Measurements from ENCODE around the gene GLIS1. TPM values are rescaled to one million over a fixed set of nuclear protein-coding genes. Genes with fewer than 3 reads are reported as not detected.
"Not testable (repeated sequence)": the region's sequence is repeated elsewhere in the genome, so short reads cannot be mapped to it uniquely, and the experiment has no call there.

The GLIS1 gene
- total RNA-seq, 2 donors from 2014 or later, result 0.20 to 0.22 TPM

DNA sequence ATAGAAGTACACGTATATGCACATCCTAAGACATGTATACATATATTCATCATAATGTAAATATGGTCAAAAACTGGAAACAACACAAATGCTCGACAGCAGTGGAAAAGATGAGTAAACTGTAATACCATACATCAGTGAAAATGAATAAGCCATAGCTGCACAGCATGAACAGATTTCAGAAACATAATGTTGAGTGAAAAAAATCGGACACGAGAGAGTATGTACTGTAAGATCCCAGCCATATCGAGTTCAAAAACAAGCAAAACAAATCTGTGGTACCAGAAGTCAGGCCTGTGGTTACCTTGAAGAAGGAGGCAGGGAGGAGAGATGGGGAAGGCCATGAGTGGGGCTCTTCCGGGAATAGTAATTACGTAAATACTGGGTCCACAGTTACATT, 90.4 kb downstream of the GLIS1 start:
- no peaks in the 10 kb centered on the region for H3K27me3 ChIP-seq
- DNase-seq (ENCODE audit: low spot score), result no peak
- no peak overlapping the region for H3K4me3 ChIP-seq
- TF ChIP-seq, protein P1, sequence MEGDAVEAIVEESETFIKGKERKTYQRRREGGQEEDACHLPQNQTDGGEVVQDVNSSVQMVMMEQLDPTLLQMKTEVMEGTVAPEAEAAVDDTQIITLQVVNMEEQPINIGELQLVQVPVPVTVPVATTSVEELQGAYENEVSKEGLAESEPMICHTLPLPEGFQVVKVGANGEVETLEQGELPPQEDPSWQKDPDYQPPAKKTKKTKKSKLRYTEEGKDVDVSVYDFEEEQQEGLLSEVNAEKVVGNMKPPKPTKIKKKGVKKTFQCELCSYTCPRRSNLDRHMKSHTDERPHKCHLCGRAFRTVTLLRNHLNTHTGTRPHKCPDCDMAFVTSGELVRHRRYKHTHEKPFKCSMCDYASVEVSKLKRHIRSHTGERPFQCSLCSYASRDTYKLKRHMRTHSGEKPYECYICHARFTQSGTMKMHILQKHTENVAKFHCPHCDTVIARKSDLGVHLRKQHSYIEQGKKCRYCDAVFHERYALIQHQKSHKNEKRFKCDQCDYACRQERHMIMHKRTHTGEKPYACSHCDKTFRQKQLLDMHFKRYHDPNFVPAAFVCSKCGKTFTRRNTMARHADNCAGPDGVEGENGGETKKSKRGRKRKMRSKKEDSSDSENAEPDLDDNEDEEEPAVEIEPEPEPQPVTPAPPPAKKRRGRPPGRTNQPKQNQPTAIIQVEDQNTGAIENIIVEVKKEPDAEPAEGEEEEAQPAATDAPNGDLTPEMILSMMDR (IDR thresholded peaks at IDR 0.05), result no peak
- H3K27ac ChIP-seq, result no peak overlapping the region
- no peaks in the 10 kb centered on the region for H3K9me3 ChIP-seq
- no peaks in the 10 kb centered on the region for H3K4me1 ChIP-seq
- no peaks in the 10 kb centered on the region for H3K36me3 ChIP-seq

DNA sequence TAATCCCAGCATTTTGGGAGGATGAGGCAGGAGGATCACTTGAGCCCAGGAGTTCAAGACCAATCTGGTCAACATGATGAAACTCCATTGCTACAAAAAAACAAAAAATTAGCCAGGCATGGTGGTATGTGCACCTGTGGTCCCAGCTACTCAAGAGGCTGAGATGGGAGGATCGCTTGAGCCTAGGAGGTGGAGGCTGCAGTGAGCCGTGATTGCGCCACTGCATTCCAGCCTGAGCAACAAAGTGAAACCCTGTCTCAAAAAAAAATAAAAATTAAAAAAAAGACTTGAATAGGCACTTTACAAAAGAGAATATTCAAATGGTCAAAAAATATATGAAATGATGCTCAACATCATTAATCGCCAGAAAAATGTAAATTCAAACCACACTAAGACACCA, 91.0 kb downstream of the GLIS1 start:
- not testable (repeated sequence) for H3K4me3 ChIP-seq; H3K4me1 ChIP-seq; H3K36me3 ChIP-seq; H3K27me3 ChIP-seq; DNase-seq (ENCODE audit: low spot score); H3K27ac ChIP-seq; H3K9me3 ChIP-seq

DNA sequence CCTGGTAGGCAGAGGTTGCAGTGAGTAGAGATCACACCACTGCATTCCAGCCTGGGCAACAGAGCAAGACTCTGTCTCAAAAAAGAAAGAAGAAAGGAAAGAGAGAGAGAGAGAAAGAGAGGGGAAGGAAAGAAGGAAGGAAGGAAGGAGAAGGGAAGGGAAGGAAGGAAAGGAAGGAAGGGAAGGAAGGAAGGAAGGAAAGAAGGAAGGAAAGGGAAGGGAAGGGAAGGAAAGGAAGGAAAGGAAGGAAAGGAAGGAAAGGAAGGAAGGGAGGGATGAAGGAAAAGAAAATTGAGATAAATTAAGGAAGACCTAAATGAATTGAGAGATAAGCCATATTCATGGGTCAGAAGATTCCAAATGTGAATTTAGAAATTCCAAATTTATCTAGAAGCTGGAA, 92.2 kb downstream of the GLIS1 start:
- Histone ChIP-seq H3K27me3 (no peaks in the 10 kb centered on the region), H3K36me3 (no peaks in the 10 kb centered on the region), H3K27ac (no peak overlapping the region), H3K4me3 (no peak overlapping the region), H3K9me3 (no peaks in the 10 kb centered on the region), H3K4me1 (no peaks in the 10 kb centered on the region)
- TF ChIP-seq, protein P1 (IDR thresholded peaks at IDR 0.05), result no peak
- no peak for DNase-seq (ENCODE audit: low spot score)

DNA sequence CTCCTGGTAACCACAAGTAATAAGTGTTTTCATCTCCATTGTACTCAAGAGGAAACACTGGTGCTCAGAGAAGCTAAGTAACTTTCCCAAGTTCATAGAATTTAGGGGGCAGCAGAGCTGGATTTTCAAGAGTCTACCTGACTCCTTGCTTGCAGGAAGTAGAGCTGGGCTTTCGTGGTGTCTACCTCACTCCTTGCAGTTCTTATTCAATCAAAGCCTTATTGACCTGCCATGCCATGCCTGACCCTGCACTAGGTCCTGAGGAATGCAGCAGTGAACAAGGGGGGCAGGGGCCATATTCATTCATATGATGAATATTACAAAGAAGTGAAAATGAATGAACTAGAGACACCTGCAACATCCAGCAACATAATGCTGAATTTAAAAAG, 93.3 kb downstream of the GLIS1 start:
- Histone ChIP-seq H3K27ac (no peak overlapping the region), H3K4me1 (no peaks in the 10 kb centered on the region), H3K9me3 (no peaks in the 10 kb centered on the region), H3K4me3 (no peak overlapping the region), H3K27me3 (no peaks in the 10 kb centered on the region), H3K36me3 (no peaks in the 10 kb centered on the region)
- no peak for DNase-seq (ENCODE audit: low spot score)
- TF ChIP-seq, protein P1 (IDR thresholded peaks at IDR 0.05), result no peak

DNA sequence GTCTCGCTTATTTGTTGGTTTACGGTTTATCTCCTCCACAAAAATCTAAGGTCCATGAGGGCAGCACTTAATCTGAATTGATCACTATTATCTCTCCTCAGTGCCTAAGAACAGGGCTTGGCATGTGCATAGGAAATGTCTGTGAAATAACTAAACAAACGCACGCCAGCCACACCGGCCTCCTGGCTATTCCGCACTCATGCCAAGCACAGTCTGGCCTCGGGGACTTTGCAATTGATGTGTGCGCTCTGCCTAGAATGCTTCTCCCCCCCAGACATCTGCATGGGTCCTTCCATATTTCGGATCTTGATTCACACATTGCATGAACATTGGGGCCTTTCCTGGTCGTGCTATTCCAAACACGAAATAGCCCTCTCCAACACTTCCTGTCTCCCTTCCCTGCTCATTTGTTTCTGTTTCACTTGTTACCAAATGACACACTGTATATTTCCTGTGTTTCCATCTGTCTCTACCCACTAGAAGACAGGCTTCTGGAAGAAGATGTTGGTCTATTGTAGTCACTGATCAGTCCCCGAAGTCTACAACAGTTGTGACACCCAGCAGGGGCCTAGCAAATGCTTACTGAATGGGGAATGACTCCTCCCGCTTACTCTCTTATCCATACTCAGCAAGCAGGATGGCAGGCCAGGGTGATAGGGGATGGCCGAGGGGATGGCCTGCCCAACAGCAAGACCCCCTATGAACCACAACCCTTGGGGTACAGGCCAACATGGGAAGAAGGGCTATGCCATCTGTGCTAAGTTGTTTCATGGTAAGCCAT, 93.9 kb downstream of the GLIS1 start:
- Histone ChIP-seq H3K9me3 (no peaks in the 10 kb centered on the region), H3K27me3 (no peaks in the 10 kb centered on the region), H3K4me1 (no peaks in the 10 kb centered on the region), H3K4me3 (no peak overlapping the region), H3K27ac (no peak overlapping the region), H3K36me3 (no peaks in the 10 kb centered on the region)
- TF ChIP-seq, protein P1 (IDR thresholded peaks at IDR 0.05), result no peak
- no peak for DNase-seq (ENCODE audit: low spot score)

DNA sequence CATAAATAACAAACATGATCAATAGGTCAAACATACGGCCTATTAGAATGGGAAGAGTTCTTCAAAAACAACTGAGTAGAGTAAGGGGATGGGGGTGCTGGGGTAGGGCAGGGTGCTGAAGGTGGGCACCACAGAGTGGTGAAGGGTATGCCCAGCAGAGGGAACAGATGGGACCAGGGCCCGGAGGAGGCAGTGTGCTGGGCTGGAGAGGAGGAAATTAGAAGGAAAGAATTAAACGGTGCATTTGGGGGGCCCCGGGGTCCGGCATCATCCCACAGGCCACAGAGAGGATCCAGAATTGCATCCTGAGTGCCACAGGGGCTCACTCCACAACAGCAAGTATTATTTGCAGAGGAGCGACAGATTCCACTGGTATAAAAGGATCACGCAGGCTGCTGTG, 94.5 kb downstream of the GLIS1 start:
- Histone ChIP-seq H3K36me3 (no peaks in the 10 kb centered on the region), H3K9me3 (no peaks in the 10 kb centered on the region), H3K4me3 (no peak overlapping the region), H3K27me3 (no peaks in the 10 kb centered on the region), H3K27ac (no peak overlapping the region), H3K4me1 (no peaks in the 10 kb centered on the region)
- DNase-seq (ENCODE audit: low spot score), result no peak
- TF ChIP-seq, protein P1 (IDR thresholded peaks at IDR 0.05), result no peak
